GM18868 (cell line): Measurements from ENCODE around the gene SLFNL1.

ENCODE experiments used
- ATAC-seq: cut with Tn5 transposase; IDR thresholded peaks from one replicate; pipeline ENCODE4 v1.9.1; 2021; ENCODE audit warnings: mild to moderate bottlenecking, moderate library complexity; ENCODE audit not compliant: unreplicated experiment

SLFNL1 gene

DNA sequence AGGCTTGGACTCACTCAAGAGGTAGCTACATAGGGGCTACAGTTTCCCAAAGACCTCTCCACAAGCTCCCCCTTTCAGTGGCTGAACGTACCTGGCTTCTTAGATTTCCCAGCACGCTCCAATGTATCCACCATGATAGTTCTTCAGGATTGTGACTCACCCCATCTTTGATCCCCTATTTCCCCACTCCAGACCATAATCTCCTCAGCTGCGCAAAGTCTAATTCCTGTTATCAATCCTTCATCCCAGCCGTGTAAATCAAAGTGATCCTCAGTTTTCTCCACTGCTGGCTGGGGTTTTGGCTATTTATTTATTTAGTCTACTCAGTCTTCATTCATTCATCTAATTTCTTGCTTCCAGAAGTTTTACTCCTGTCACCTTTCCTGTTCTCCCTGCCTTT is 55.1 kb downstream of the SLFNL1 start:
- ATAC-seq, result no peak
